ENCODE results near the gene DHRS11. TPM values are rescaled to one million over a fixed set of nuclear protein-coding genes. Genes with fewer than 3 reads are reported as not detected.
"Not testable (repeated sequence)": the region's sequence is repeated elsewhere in the genome, so short reads cannot be mapped to it uniquely, and the experiment has no call there.

The DHRS11 gene
- total and polyA plus RNA-seq, 3 donors from 2014 or later: 13.9 to 38.3 (median 17.6) TPM

DNA sequence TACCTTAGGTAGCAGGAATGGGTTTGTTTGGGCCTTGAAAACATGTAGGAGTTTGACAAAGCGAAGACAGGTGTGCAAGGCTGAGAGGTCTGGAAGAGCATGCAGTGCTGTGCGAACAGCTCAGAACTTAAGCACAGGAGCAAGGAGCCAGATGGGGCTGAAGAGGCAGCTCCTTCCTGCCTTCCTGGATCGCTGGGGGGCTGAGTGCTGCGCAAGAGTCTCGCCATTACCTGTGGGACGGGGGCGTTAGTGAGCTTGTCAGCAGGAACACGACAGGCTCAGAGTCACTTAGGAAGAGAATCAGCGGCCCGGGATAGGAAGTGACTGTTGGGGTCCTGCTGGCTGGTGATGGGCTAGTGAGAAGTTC, 9.2 kb downstream of the DHRS11 start:
- Histone ChIP-seq H3K36me3 (ENCODE audit: low read depth, missing control alignments) (no peaks in the 10 kb centered on the region), H3K9me3 (no peaks in the 10 kb centered on the region), H3K4me3 (peak overlapping the region; percentile 68 to 85), H3K27me3 (no peaks in the 10 kb centered on the region), H3K27ac (peak overlapping the region; percentile 14 to 75), H3K4me1 (peaks cover 17% of the 10 kb centered on the region)
- TF ChIP-seq, protein P1, sequence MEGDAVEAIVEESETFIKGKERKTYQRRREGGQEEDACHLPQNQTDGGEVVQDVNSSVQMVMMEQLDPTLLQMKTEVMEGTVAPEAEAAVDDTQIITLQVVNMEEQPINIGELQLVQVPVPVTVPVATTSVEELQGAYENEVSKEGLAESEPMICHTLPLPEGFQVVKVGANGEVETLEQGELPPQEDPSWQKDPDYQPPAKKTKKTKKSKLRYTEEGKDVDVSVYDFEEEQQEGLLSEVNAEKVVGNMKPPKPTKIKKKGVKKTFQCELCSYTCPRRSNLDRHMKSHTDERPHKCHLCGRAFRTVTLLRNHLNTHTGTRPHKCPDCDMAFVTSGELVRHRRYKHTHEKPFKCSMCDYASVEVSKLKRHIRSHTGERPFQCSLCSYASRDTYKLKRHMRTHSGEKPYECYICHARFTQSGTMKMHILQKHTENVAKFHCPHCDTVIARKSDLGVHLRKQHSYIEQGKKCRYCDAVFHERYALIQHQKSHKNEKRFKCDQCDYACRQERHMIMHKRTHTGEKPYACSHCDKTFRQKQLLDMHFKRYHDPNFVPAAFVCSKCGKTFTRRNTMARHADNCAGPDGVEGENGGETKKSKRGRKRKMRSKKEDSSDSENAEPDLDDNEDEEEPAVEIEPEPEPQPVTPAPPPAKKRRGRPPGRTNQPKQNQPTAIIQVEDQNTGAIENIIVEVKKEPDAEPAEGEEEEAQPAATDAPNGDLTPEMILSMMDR (IDR thresholded peaks at IDR 0.05): no peak
- no peak for TF ChIP-seq POLR2A (IDR thresholded peaks at IDR 0.05)
- DNase-seq: peak; percentile 25
- WGBS, 2 donors: 3 to 9% methylated on average over 10 of the region's 10 CpGs
- intact Hi-C loops (cut with DNase I; ENCODE audit: low total_unique reads): no loop called here

DNA sequence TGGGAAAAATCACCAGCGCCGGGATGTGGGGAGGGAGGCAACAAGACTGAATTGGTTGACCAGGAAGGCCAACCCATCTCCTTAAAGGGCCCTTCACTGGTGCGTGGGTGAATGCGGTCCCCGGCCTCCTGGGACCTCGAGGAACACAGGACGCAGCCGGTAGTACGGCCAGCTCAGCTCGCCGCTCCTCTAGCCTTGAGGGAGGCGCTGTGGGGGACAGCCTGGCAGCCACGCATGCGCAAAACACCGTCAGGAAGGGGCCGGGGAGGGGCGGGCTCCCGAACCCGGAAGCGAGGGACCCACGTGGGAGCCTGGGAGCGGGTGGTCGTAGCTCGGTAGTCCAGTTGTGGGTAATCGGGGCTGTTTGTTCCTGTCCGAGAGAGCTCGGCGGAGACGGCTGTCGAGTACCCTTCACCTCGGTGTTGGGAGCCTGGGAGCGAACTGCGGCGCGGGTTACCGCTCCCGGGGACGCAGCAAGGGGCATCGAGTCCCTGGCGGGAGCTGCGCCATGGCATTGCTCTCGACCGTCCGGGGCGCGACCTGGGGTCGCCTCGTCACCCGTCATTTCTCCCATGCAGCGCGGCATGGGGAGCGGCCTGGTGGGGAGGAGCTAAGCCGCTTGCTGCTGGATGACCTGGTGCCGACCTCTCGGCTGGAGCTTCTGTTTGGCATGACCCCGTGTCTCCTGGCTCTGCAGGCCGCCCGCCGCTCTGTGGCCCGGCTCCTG, 9.8 kb downstream of the DHRS11 start, which contains the start of gene MRM1:
TSS of gene MRM1 (plus strand) at position 281 of the 727 bp plus-strand sequence. CDS start at position 509, 228 bp downstream.
- H3K36me3 ChIP-seq (ENCODE audit: low read depth, missing control alignments): no peaks in the 10 kb centered on the region
- peaks cover 17% of the 10 kb centered on the region for H3K4me1 ChIP-seq
- peak within 1 kb of the TSS; percentile 68 to 85 for H3K4me3 ChIP-seq
- DNase-seq: peak; percentile 96
- no peaks in the 10 kb centered on the region for H3K27me3 ChIP-seq
- intact Hi-C loops (cut with DNase I; ENCODE audit: low total_unique reads): no loop called here
- H3K27ac ChIP-seq: peak within 1 kb of the TSS; percentile 14 to 75
- no peaks in the 10 kb centered on the region for H3K9me3 ChIP-seq
- 0% methylated on average over 14 to 49 of the region's 60 CpGs for WGBS, 2 donors
- no peak for TF ChIP-seq POLR2A (IDR thresholded peaks at IDR 0.05)
- TF ChIP-seq, protein P1 (IDR thresholded peaks at IDR 0.05): peak in 1 of 3 experiments; percentile 24

DNA sequence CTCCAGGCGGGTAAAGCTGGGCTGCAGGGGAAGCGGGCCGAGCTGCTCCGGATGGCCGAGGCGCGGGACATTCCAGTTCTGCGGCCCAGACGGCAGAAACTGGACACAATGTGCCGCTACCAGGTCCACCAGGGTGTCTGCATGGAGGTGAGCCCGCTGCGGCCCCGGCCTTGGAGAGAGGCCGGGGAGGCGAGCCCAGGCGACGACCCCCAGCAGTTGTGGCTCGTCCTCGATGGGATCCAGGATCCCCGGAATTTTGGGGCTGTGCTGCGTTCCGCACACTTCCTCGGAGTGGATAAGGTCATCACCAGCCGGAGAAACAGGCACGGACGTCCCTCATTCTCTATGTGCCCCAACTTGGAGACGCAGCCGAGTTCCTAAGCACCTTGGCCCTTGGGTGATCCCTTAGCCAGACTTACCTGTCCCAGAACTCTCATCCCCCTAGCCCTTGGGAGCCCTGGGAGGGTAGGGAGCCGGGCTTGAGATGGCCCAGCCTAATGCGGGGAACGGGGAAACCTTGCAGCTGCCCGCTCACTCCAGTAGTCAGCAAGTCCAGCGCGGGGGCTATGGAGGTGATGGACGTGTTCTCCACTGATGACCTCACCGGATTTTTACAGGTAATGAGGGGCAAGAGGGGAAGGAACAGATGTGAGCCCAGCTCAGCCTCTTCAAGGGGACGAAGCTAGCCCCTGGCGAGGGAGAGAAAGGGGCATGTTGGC, 10.5 kb downstream of the DHRS11 start:
- H3K27ac ChIP-seq: no peak overlapping the region
- H3K4me3 ChIP-seq: peak overlapping the region; percentile 68 to 85
- H3K4me1 ChIP-seq: peaks cover 17% of the 10 kb centered on the region
- no peaks in the 10 kb centered on the region for H3K36me3 ChIP-seq (ENCODE audit: low read depth, missing control alignments)
- intact Hi-C loops (cut with DNase I; ENCODE audit: low total_unique reads): no loop called here
- TF ChIP-seq, protein P1 (IDR thresholded peaks at IDR 0.05): no peak
- no peak for TF ChIP-seq POLR2A (IDR thresholded peaks at IDR 0.05)
- WGBS, 2 donors: 5 to 6% methylated on average over 15 to 29 of the region's 38 CpGs
- DNase-seq: no peak
- H3K9me3 ChIP-seq: no peaks in the 10 kb centered on the region
- no peaks in the 10 kb centered on the region for H3K27me3 ChIP-seq

DNA sequence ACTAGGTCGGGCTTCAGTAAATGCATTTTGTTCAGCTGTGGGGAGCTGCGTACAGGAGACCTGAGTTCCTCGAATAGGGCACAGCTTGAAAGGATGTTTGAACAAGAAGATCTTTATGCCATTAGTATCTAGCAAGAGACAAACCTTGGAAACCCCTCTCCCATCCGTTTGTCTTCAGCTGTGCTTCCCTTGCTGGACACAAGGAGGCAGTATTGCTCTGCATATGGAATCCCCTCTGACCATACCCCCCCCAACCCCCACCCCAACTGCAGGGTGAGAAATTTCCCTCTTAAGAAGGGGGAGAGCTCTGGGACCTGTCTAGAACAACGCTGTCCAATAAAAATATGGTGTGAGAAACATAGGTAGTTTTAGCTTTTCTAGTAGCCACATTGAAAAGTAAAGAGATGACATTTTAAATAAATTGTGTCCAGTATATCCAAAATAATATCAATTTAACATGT, 11.3 kb downstream of the DHRS11 start:
- intact Hi-C loops (cut with DNase I; ENCODE audit: low total_unique reads): no loop called here
- peak; percentile 72 for DNase-seq

DNA sequence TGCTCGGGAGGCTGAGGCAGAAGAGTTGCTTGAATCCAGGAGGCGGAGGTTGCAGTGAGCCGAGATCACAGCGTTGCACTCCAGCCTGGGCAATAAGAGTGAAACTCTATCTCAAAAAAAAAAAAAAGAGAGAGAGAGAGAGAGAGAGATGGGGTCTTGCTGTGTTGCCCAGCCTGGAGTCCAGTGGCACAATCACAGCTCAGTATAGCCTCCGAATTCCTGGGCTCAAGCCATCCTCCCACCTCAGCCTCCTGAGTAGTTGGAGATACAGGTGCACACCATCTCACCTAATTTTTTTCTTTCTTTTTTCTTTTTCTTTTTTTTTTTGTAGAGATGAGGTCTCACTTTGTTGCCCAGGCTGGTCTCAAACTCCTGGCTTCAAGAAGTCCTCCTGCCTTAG, 13.3 kb downstream of the DHRS11 start:
- H3K4me3 ChIP-seq; DNase-seq; H3K27ac ChIP-seq; H3K36me3 ChIP-seq (ENCODE audit: low read depth, missing control alignments); H3K27me3 ChIP-seq; intact Hi-C loops (cut with DNase I; ENCODE audit: low total_unique reads); H3K9me3 ChIP-seq: not testable (repeated sequence)
- WGBS, 2 donors: 92 to 100% methylated on average over 5 of the region's 5 CpGs
- H3K4me1 ChIP-seq: peaks cover 17% of the 10 kb centered on the region

More for the DNA sequence above, 11.3 kb downstream of the DHRS11 start:
- H3K9me3 ChIP-seq: no peaks in the 10 kb centered on the region
- WGBS, 2 donors: 13 to 18% methylated on average over 5 of the region's 5 CpGs
- no peaks in the 10 kb centered on the region for H3K36me3 ChIP-seq (ENCODE audit: low read depth, missing control alignments)
- H3K4me1 ChIP-seq: peaks cover 17% of the 10 kb centered on the region
- no peaks in the 10 kb centered on the region for H3K27me3 ChIP-seq
- peak overlapping the region in 1 of 2 donors; percentile 68 for H3K4me3 ChIP-seq
- TF ChIP-seq POLR2A (IDR thresholded peaks at IDR 0.05): no peak
- TF ChIP-seq, protein P1 (IDR thresholded peaks at IDR 0.05): peak in 2 of 3 experiments; percentile 56 to 75
- no peak overlapping the region for H3K27ac ChIP-seq
